Activated naive CD8-positive, alpha-beta T cell treated with anti-CD3 and anti-CD28 coated beads, Interleukin-2, amount 10 ng/mL, durations not matched to agents 7 days and 5 days (primary cell): ENCODE data around the gene CNTNAP5. TPM values are rescaled to one million over a fixed set of nuclear protein-coding genes. Genes with fewer than 3 reads are reported as not detected.
"Not testable (repeated sequence)": the region's sequence is repeated elsewhere in the genome, so short reads cannot be mapped to it uniquely, and the experiment has no call there.

Source experiments
- ATAC-seq: fragments of 150-1000 bp; cut with Tn5 transposase; one replicate; pipeline ENCODE4 v1.10.0; 2021; ENCODE audit warnings: low read depth, moderate library complexity
- POLR2A ChIA-PET: fragments of 350-600 bp; sonication (Branson Sonifier 250); formaldehyde crosslinking; loops from one replicate; lab custom pipeline; 2021; ENCODE audit warnings: antibody characterized with exemption; lab: Charles Lee
- DNase-seq: peaks from one replicate; pipeline ENCODE4 v3.0.0; 2021
- H3K27ac Mint-ChIP-seq: one replicate; pipeline ENCODE4 v1.8.0; 2022; ENCODE audit warnings: mild to moderate bottlenecking, mixed read lengths
- H3K27me3 Mint-ChIP-seq: one replicate; pipeline ENCODE4 v1.8.0; 2022; ENCODE audit warnings: mild to moderate bottlenecking, moderate library complexity, mixed read lengths
- H3K36me3 Mint-ChIP-seq: one replicate; pipeline ENCODE4 v1.8.0; 2021; ENCODE audit warnings: mild to moderate bottlenecking, mixed read lengths
- H3K4me1 Mint-ChIP-seq: one replicate; pipeline ENCODE4 v1.8.0; 2021; ENCODE audit warnings: mixed read lengths
- H3K4me3 Mint-ChIP-seq: one replicate; pipeline ENCODE4 v1.8.0; 2022; ENCODE audit warnings: mild to moderate bottlenecking, moderate library complexity, mixed read lengths
- H3K9me3 Mint-ChIP-seq: one replicate; pipeline ENCODE4 v1.8.0; 2021; ENCODE audit warnings: mixed read lengths
- total RNA-seq, 2 experiments: library from RNA; stranded (reverse); gene quantifications; one replicate each; pipeline ENCODE4 v1.2.3, GENCODE V29; 2021

CNTNAP5 gene
- total RNA-seq, 2 experiments from 2014 or later: not detected

- H3K4me3 Mint-ChIP-seq: no peak overlapping the region
- POLR2A ChIA-PET: no interaction called here
- H3K9me3 Mint-ChIP-seq: no peaks in the 10 kb centered on the region
- H3K36me3 Mint-ChIP-seq: no peaks in the 10 kb centered on the region
- no peaks in the 10 kb centered on the region for H3K4me1 Mint-ChIP-seq
- DNase-seq (no peak), ATAC-seq (no peak)
- no peaks in the 10 kb centered on the region for H3K27me3 Mint-ChIP-seq
- no peak overlapping the region for H3K27ac Mint-ChIP-seq
Measured at GRCh38 chr2:124343827-124344498, 318.9 kb downstream of the CNTNAP5 start.

GRCh38 chr2:124347209-124347608 is 322.1 kb downstream of the CNTNAP5 start:
- no peaks in the 10 kb centered on the region for H3K9me3 Mint-ChIP-seq
- no peaks in the 10 kb centered on the region for H3K36me3 Mint-ChIP-seq
- no peaks in the 10 kb centered on the region for H3K27me3 Mint-ChIP-seq
- no peak overlapping the region for H3K4me3 Mint-ChIP-seq
- POLR2A ChIA-PET: interaction anchor here (0.7 kb wide), 1 partner anchor 12 kb away, joined by 4 read pairs; no protein-coding TSS in a partner anchor
- DNase-seq (no peak), ATAC-seq (no peak)
- H3K4me1 Mint-ChIP-seq: no peaks in the 10 kb centered on the region
- no peak overlapping the region for H3K27ac Mint-ChIP-seq

- Mint-ChIP-seq H3K27me3 (no peaks in the 10 kb centered on the region), H3K27ac (no peak overlapping the region), H3K36me3 (no peaks in the 10 kb centered on the region), H3K9me3 (no peaks in the 10 kb centered on the region), H3K4me1 (no peaks in the 10 kb centered on the region), H3K4me3 (no peak overlapping the region)
- ATAC-seq (no peak), DNase-seq (no peak)
- POLR2A ChIA-PET: no interaction called here
Measured at GRCh38 chr2:124353656-124354055, 328.6 kb downstream of the CNTNAP5 start.

GRCh38 chr2:124354466-124354865 is 329.4 kb downstream of the CNTNAP5 start:
- no peaks in the 10 kb centered on the region for H3K27me3 Mint-ChIP-seq
- no peak overlapping the region for H3K4me3 Mint-ChIP-seq
- no peaks in the 10 kb centered on the region for H3K36me3 Mint-ChIP-seq
- no peaks in the 10 kb centered on the region for H3K9me3 Mint-ChIP-seq
- H3K27ac Mint-ChIP-seq: no peak overlapping the region
- no peak for DNase-seq
- ATAC-seq: no peak
- POLR2A ChIA-PET: no interaction called here
- no peaks in the 10 kb centered on the region for H3K4me1 Mint-ChIP-seq

GRCh38 chr2:124361966-124362365 is 336.9 kb downstream of the CNTNAP5 start:
- H3K36me3 Mint-ChIP-seq, H3K4me3 Mint-ChIP-seq, ATAC-seq, POLR2A ChIA-PET, H3K9me3 Mint-ChIP-seq, H3K4me1 Mint-ChIP-seq, H3K27ac Mint-ChIP-seq, DNase-seq, H3K27me3 Mint-ChIP-seq: not testable (repeated sequence)

GRCh38 chr2:124369181-124369580 is 344.1 kb downstream of the CNTNAP5 start:
- no peaks in the 10 kb centered on the region for H3K27me3 Mint-ChIP-seq
- no peak overlapping the region for H3K4me3 Mint-ChIP-seq
- POLR2A ChIA-PET: no interaction called here
- H3K27ac Mint-ChIP-seq: no peak overlapping the region
- DNase-seq (no peak), ATAC-seq (no peak)
- peaks cover 4% of the 10 kb centered on the region for H3K9me3 Mint-ChIP-seq
- H3K4me1 Mint-ChIP-seq: no peaks in the 10 kb centered on the region
- no peaks in the 10 kb centered on the region for H3K36me3 Mint-ChIP-seq

GRCh38 chr2:124380221-124380749 is 355.2 kb downstream of the CNTNAP5 start:
- Mint-ChIP-seq H3K4me1 (no peaks in the 10 kb centered on the region), H3K27ac (no peak overlapping the region), H3K36me3 (no peaks in the 10 kb centered on the region), H3K27me3 (no peaks in the 10 kb centered on the region), H3K9me3 (no peaks in the 10 kb centered on the region), H3K4me3 (no peak overlapping the region)
- POLR2A ChIA-PET: no interaction called here
- DNase-seq: no peak
- ATAC-seq: no peak

- no peak for ATAC-seq
- no peaks in the 10 kb centered on the region for H3K4me1 Mint-ChIP-seq
- POLR2A ChIA-PET: no interaction called here
- no peak overlapping the region for H3K27ac Mint-ChIP-seq
- no peak overlapping the region for H3K4me3 Mint-ChIP-seq
- H3K36me3 Mint-ChIP-seq: no peaks in the 10 kb centered on the region
- H3K27me3 Mint-ChIP-seq: no peaks in the 10 kb centered on the region
- no peak for DNase-seq
- no peaks in the 10 kb centered on the region for H3K9me3 Mint-ChIP-seq
Measured at GRCh38 chr2:124382067-124382618, 357.1 kb downstream of the CNTNAP5 start.

- no peaks in the 10 kb centered on the region for H3K27me3 Mint-ChIP-seq
- H3K4me1 Mint-ChIP-seq: no peaks in the 10 kb centered on the region
- peaks cover 3% of the 10 kb centered on the region for H3K9me3 Mint-ChIP-seq
- DNase-seq (no peak), ATAC-seq (no peak)
- POLR2A ChIA-PET: no interaction called here
- no peak overlapping the region for H3K4me3 Mint-ChIP-seq
- no peak overlapping the region for H3K27ac Mint-ChIP-seq
- no peaks in the 10 kb centered on the region for H3K36me3 Mint-ChIP-seq
Measured at GRCh38 chr2:124395961-124396360, 370.9 kb downstream of the CNTNAP5 start.

- no peak for DNase-seq
- Mint-ChIP-seq H3K27ac (no peak overlapping the region), H3K4me1 (no peaks in the 10 kb centered on the region), H3K9me3 (peaks cover 6% of the 10 kb centered on the region), H3K36me3 (no peaks in the 10 kb centered on the region), H3K4me3 (no peak overlapping the region), H3K27me3 (no peaks in the 10 kb centered on the region)
- POLR2A ChIA-PET: no interaction called here
- no peak for ATAC-seq
Measured at GRCh38 chr2:124402274-124402673, 377.2 kb downstream of the CNTNAP5 start.

- ATAC-seq: not testable (repeated sequence)
Measured at GRCh38 chr2:124407836-124408534, 382.9 kb downstream of the CNTNAP5 start.

GRCh38 chr2:124424074-124424473 is 399.0 kb downstream of the CNTNAP5 start:
- ATAC-seq: no peak
- no peak for DNase-seq
- no peaks in the 10 kb centered on the region for H3K27me3 Mint-ChIP-seq
- no peak overlapping the region for H3K27ac Mint-ChIP-seq
- H3K4me1 Mint-ChIP-seq: no peaks in the 10 kb centered on the region
- H3K4me3 Mint-ChIP-seq: no peak overlapping the region
- POLR2A ChIA-PET: no interaction called here
- peaks cover 11% of the 10 kb centered on the region for H3K9me3 Mint-ChIP-seq
- H3K36me3 Mint-ChIP-seq: no peaks in the 10 kb centered on the region

More at GRCh38 chr2:124407836-124408534, 382.9 kb downstream of the CNTNAP5 start:
- H3K4me1 Mint-ChIP-seq, H3K9me3 Mint-ChIP-seq, DNase-seq, H3K4me3 Mint-ChIP-seq, POLR2A ChIA-PET, H3K27me3 Mint-ChIP-seq, H3K36me3 Mint-ChIP-seq, H3K27ac Mint-ChIP-seq: not testable (repeated sequence)

- Mint-ChIP-seq H3K27me3 (no peaks in the 10 kb centered on the region), H3K36me3 (no peaks in the 10 kb centered on the region)
- POLR2A ChIA-PET: no interaction called here
Measured at GRCh38 chr2:124426122-124426521, 401.0 kb downstream of the CNTNAP5 start.

GRCh38 chr2:124426625-124427024 is 401.5 kb downstream of the CNTNAP5 start:
- ATAC-seq (no peak), DNase-seq (no peak)
- Mint-ChIP-seq H3K4me1 (no peaks in the 10 kb centered on the region), H3K27me3 (no peaks in the 10 kb centered on the region), H3K36me3 (no peaks in the 10 kb centered on the region), H3K4me3 (no peak overlapping the region), H3K9me3 (peaks cover 7% of the 10 kb centered on the region), H3K27ac (no peak overlapping the region)
- POLR2A ChIA-PET: no interaction called here

More at GRCh38 chr2:124426122-124426521, 401.0 kb downstream of the CNTNAP5 start:
- no peak overlapping the region for H3K27ac Mint-ChIP-seq
- no peaks in the 10 kb centered on the region for H3K4me1 Mint-ChIP-seq
- ATAC-seq (no peak), DNase-seq (no peak)
- no peak overlapping the region for H3K4me3 Mint-ChIP-seq
- peaks cover 7% of the 10 kb centered on the region for H3K9me3 Mint-ChIP-seq
